HEK293T (cell line): ENCODE data around the gene ZNF543.
"Not testable (repeated sequence)": the region's sequence is repeated elsewhere in the genome, so short reads cannot be mapped to it uniquely, and the experiment has no call there.

ENCODE experiments used
- CTCF ChIA-PET: fragments of 350-600 bp; formaldehyde crosslinking; extraction: SDS; loops from one replicate; lab custom pipeline; 2021; ENCODE audit warnings: antibody characterized with exemption, inconsistent platforms; lab: Yijun Ruan, JAX
- POLR2A ChIA-PET: fragments of 350-600 bp; formaldehyde crosslinking; extraction: SDS; loops from one replicate; lab custom pipeline; 2020; ENCODE audit warnings: antibody characterized with exemption, inconsistent platforms; lab: Yijun Ruan, JAX
- DNase-seq: peaks from one replicate; pipeline ENCODE4 v3.0.0; 2012; ENCODE audit warnings: mixed read lengths; ENCODE audit errors: extremely low spot score
- ARNT ChIP-seq: fragments of 450-650 bp; IDR thresholded peaks from 2 replicates; pipeline ENCODE4 v1.6.1; 2017; ENCODE audit warnings: mild to moderate bottlenecking
- BHLHE40 ChIP-seq: fragments of 450-650 bp; IDR thresholded peaks from 2 replicates; pipeline ENCODE4 v1.6.1; 2016; ENCODE audit warnings: mild to moderate bottlenecking, moderate library complexity, borderline replicate concordance
- CTBP1 ChIP-seq: fragments of 450-650 bp; IDR thresholded peaks from 2 replicates; pipeline ENCODE4 v1.6.1; 2016; ENCODE audit warnings: borderline replicate concordance
- ELF4 ChIP-seq: fragments of 450-650 bp; IDR thresholded peaks from 2 replicates; pipeline ENCODE4 v1.6.1; 2017; ENCODE audit warnings: antibody characterized with exemption
- FOXA1 ChIP-seq: fragments of 450-650 bp; IDR thresholded peaks from 2 replicates; pipeline ENCODE4 v1.6.1; 2016; ENCODE audit warnings: mild to moderate bottlenecking
- FOXK2 ChIP-seq: fragments of 450-650 bp; IDR thresholded peaks from 2 replicates; pipeline ENCODE4 v1.6.1; 2016; ENCODE audit warnings: mild to moderate bottlenecking
- FOXM1 ChIP-seq: fragments of 450-650 bp; IDR thresholded peaks from 2 replicates; pipeline ENCODE4 v1.6.1; 2017; ENCODE audit warnings: mild to moderate bottlenecking, borderline replicate concordance
- HDGF ChIP-seq: fragments of 450-650 bp; IDR thresholded peaks from 2 replicates; pipeline ENCODE4 v1.6.1; 2017; ENCODE audit warnings: antibody characterized with exemption, borderline replicate concordance
- L3MBTL2 ChIP-seq: fragments of 450-650 bp; conservative IDR thresholded peaks from 2 replicates; pipeline ENCODE4 v1.6.1; 2016; ENCODE audit warnings: mild to moderate bottlenecking
- LEF1 ChIP-seq: fragments of 450-650 bp; IDR thresholded peaks from 2 replicates; pipeline ENCODE4 v1.6.1; 2017; ENCODE audit warnings: mild to moderate bottlenecking, borderline replicate concordance
- NFRKB ChIP-seq: fragments of 450-650 bp; IDR thresholded peaks from 2 replicates; pipeline ENCODE4 v1.6.1; 2016; ENCODE audit warnings: mild to moderate bottlenecking, moderate library complexity
- PKNOX1 ChIP-seq: fragments of 450-650 bp; IDR thresholded peaks from 2 replicates; pipeline ENCODE4 v1.6.1; 2016
- SP1 ChIP-seq: fragments of 450-650 bp; IDR thresholded peaks from 2 replicates; pipeline ENCODE4 v1.6.1; 2017
- SUZ12 ChIP-seq: fragments of 450-650 bp; IDR thresholded peaks from 2 replicates; pipeline ENCODE4 v1.6.1; 2016; ENCODE audit warnings: mild to moderate bottlenecking
- TARDBP ChIP-seq: fragments of 450-650 bp; IDR thresholded peaks from 2 replicates; pipeline ENCODE4 v1.6.1; 2016

Gene ZNF543

GRCh38 chr19:57320180-57321084 lies at the start of gene ZNF543:
Gene ZNF543, plus strand, starts transcription at chr19:57320472. Its CDS starts 382 bp downstream, at chr19:57320854.
- CTCF ChIA-PET, result no interaction called here
- POLR2A ChIA-PET, result interaction anchor here (1.1 kb wide), 1 partner anchor 30 kb away, joined by 3 read pairs; the partner anchor contains the start of gene ZNF304
- peak; percentile 95 for DNase-seq
- TF ChIP-seq L3MBTL2 (peak; percentile 48), TARDBP (no peak)

GRCh38 chr19:57271280-57271679 lies 49.0 kb upstream of the ZNF543 start:
- TF ChIP-seq CTBP1 (no peak), SP1 (no peak), ELF4 (no peak), HDGF (no peak), FOXM1 (no peak), NFRKB (no peak), SUZ12 (no peak), BHLHE40 (no peak), FOXK2 (no peak), LEF1 (no peak), ARNT (no peak), FOXA1 (no peak), TARDBP (no peak), PKNOX1 (no peak), L3MBTL2 (no peak)
- ChIA-PET CTCF (no interaction called here), POLR2A (no interaction called here)
- DNase-seq, result no peak

- no peak for DNase-seq
- ChIA-PET CTCF (no interaction called here), POLR2A (no interaction called here)
- no peak for TF ChIP-seq HDGF
- TF ChIP-seq ELF4, result no peak
These were observed 47.3 kb upstream of the ZNF543 start for GRCh38 chr19:57273014-57273413.

- no peak for TF ChIP-seq ELF4
- ChIA-PET POLR2A (no interaction called here), CTCF (no interaction called here)
- no peak for DNase-seq
These were observed 43.8 kb upstream of the ZNF543 start for GRCh38 chr19:57276430-57276829.

GRCh38 chr19:57278481-57278880 lies 41.8 kb upstream of the ZNF543 start:
- CTCF ChIA-PET, POLR2A ChIA-PET, DNase-seq: not testable (repeated sequence)

- ChIA-PET POLR2A (interaction anchor here (0.7 kb wide), 1 partner anchor 29 kb away, joined by 3 read pairs; no protein-coding TSS in a partner anchor), CTCF (no interaction called here)
- TF ChIP-seq L3MBTL2 (peak; percentile 94), ELF4 (peak; percentile 89), PKNOX1 (no peak), NFRKB (no peak)
- peak; percentile 85 for DNase-seq
These were observed 40.7 kb upstream of the ZNF543 start for GRCh38 chr19:57279418-57280164.

GRCh38 chr19:57280165-57280961 lies 39.9 kb upstream of the ZNF543 start, which contains the start of gene ZNF460:
Gene ZNF460, plus strand, starts transcription at chr19:57280485. Its CDS starts 322 bp downstream, at chr19:57280807.
- ChIA-PET POLR2A (interaction anchor here (0.7 kb wide), 1 partner anchor 30 kb away, joined by 3 read pairs; no protein-coding TSS in a partner anchor), CTCF (no interaction called here)

More at GRCh38 chr19:57280165-57280961, 39.9 kb upstream of the ZNF543 start, which contains the start of gene ZNF460:
- TF ChIP-seq L3MBTL2 (peak; percentile 52; the same call in 1 of the 2 replicates), PKNOX1 (no peak), NFRKB (0 out of 2 replicates have a peak, but pooled peaks have one; percentile 45)
- peak; percentile 95 for DNase-seq
